H9 (cell line): Measurements from ENCODE around the gene ZNF775. TPM values are rescaled to one million over a fixed set of nuclear protein-coding genes. Genes with fewer than 3 reads are reported as not detected.
A peak's percentile ranks its signal among the peaks of the same experiment; 100 is the strongest.

ENCODE experiments used
- DNase-seq: peaks from one replicate; pipeline ENCODE4 v3.0.0-alpha.2; 2017
- H2AFZ ChIP-seq: one replicate; pipeline ENCODE4 v1.6.1; 2013; ENCODE audit warnings: mild to moderate bottlenecking, low read length, control low read depth, moderate library complexity
- H2AK5ac ChIP-seq: 2 replicates; pipeline ENCODE4 v1.6.1; 2013; ENCODE audit warnings: low read length, control low read depth, mixed read lengths; ENCODE audit not compliant: insufficient read length
- H2BK120ac ChIP-seq: one replicate; pipeline ENCODE4 v1.6.1; 2013; ENCODE audit warnings: low read depth, mild to moderate bottlenecking, low read length, control low read depth, inconsistent platforms; ENCODE audit not compliant: poor library complexity, severe bottlenecking
- H2BK12ac ChIP-seq: 2 replicates; pipeline ENCODE4 v1.6.1; 2013; ENCODE audit warnings: low read length, control low read depth, mixed read lengths, low read depth; ENCODE audit not compliant: insufficient read length
- H2BK15ac ChIP-seq: 2 replicates; pipeline ENCODE4 v1.6.1; 2013; ENCODE audit warnings: low read depth, low read length, control low read depth
- H2BK20ac ChIP-seq: one replicate; pipeline ENCODE4 v1.6.1; 2013; ENCODE audit warnings: low read depth, mild to moderate bottlenecking, low read length, control low read depth, inconsistent platforms; ENCODE audit not compliant: poor library complexity, severe bottlenecking
- H2BK5ac ChIP-seq: 2 replicates; pipeline ENCODE4 v1.6.1; 2013; ENCODE audit warnings: low read length, control low read depth, mixed read lengths; ENCODE audit not compliant: insufficient read length
- H3K14ac ChIP-seq: 2 replicates; pipeline ENCODE4 v1.6.1; 2013; ENCODE audit warnings: low read length, control low read depth; ENCODE audit not compliant: insufficient read depth
- H3K18ac ChIP-seq: 2 replicates; pipeline ENCODE4 v1.6.1; 2013; ENCODE audit warnings: low read depth, mild to moderate bottlenecking, mixed read lengths, low read length, control low read depth; ENCODE audit not compliant: insufficient read length
- H3K23ac ChIP-seq: 2 replicates; pipeline ENCODE4 v1.6.1; 2013; ENCODE audit warnings: low read length, control low read depth, mixed read lengths, low read depth; ENCODE audit not compliant: insufficient read length
- H3K23me2 ChIP-seq: 2 replicates; pipeline ENCODE4 v1.6.1; 2013; ENCODE audit warnings: low read depth, mild to moderate bottlenecking, mixed read lengths, low read length, control low read depth; ENCODE audit not compliant: insufficient read length, poor library complexity, severe bottlenecking
- H3K27ac ChIP-seq: 2 replicates; pipeline ENCODE4 v1.5.1; 2013; ENCODE audit warnings: low read length, control low read depth, mixed read lengths, low read depth; ENCODE audit not compliant: insufficient read length
- H3K27me3 ChIP-seq: 2 replicates; pipeline ENCODE4 v1.6.1; 2013; ENCODE audit warnings: low read length, control low read depth, inconsistent platforms; ENCODE audit not compliant: insufficient read depth
- H3K4ac ChIP-seq: 2 replicates; pipeline ENCODE4 v1.6.1; 2013; ENCODE audit warnings: low read depth, mild to moderate bottlenecking, control low read depth, inconsistent platforms, low read length, moderate library complexity
- H3K4me1 ChIP-seq: 2 replicates; pipeline ENCODE4 v1.6.1; 2013; ENCODE audit warnings: low read length, control low read depth, inconsistent platforms; ENCODE audit not compliant: insufficient read depth
- H3K4me2 ChIP-seq: 2 replicates; pipeline ENCODE4 v1.6.1; 2013; ENCODE audit warnings: low read length, control low read depth, mixed read lengths; ENCODE audit not compliant: insufficient read length, insufficient read depth
- H3K56ac ChIP-seq: 2 replicates; pipeline ENCODE4 v1.6.1; 2013; ENCODE audit warnings: low read depth, mild to moderate bottlenecking, mixed read lengths, low read length, control low read depth; ENCODE audit not compliant: insufficient read length
- H3K79me1 ChIP-seq: 2 replicates; pipeline ENCODE4 v1.6.1; 2013; ENCODE audit warnings: low read depth, mild to moderate bottlenecking, moderate library complexity, low read length, control low read depth, inconsistent platforms; ENCODE audit not compliant: insufficient read depth, poor library complexity, severe bottlenecking
- H3K79me2 ChIP-seq: 2 replicates; pipeline ENCODE4 v1.6.1; 2013; ENCODE audit warnings: low read length, control low read depth, inconsistent platforms; ENCODE audit not compliant: insufficient read depth
- H3K9ac ChIP-seq: 2 replicates; pipeline ENCODE4 v1.6.1; 2013; ENCODE audit warnings: low read length, control low read depth, mixed read lengths; ENCODE audit not compliant: insufficient read length; ENCODE audit errors: extremely low read depth
- H3K9me3 ChIP-seq: one replicate; pipeline ENCODE4 v1.6.1; 2013; ENCODE audit warnings: low read depth, low read length, inconsistent platforms; ENCODE audit not compliant: control insufficient read depth
- H3T11ph ChIP-seq: one replicate; pipeline ENCODE4 v1.6.1; 2013; ENCODE audit warnings: mild to moderate bottlenecking, low read length, control low read depth, inconsistent platforms
- H4K20me1 ChIP-seq: one replicate; pipeline ENCODE4 v1.6.1; 2013; ENCODE audit not compliant: control insufficient read depth, insufficient read length, insufficient read depth
- H4K5ac ChIP-seq: 2 replicates; pipeline ENCODE4 v1.6.1; 2013; ENCODE audit warnings: low read depth, mild to moderate bottlenecking, mixed read lengths, low read length, control low read depth; ENCODE audit not compliant: insufficient read length
- H4K8ac ChIP-seq: replicated peaks from 2 replicates; pipeline ENCODE4 v1.6.1; 2013; ENCODE audit warnings: low read length, control low read depth, mixed read lengths, low read depth; ENCODE audit not compliant: insufficient read length
- H4K91ac ChIP-seq: 2 replicates; pipeline ENCODE4 v1.6.1; 2013; ENCODE audit warnings: low read depth, mild to moderate bottlenecking, moderate library complexity, mixed read lengths, low read length, control low read depth; ENCODE audit not compliant: insufficient read length
- H3K27ac Mint-ChIP-seq, 3 experiments: 2 replicates in 2 of 3; 3 replicates in 1 of 3; pipeline ENCODE4 v1.8.0; 2020 to 2021; ENCODE audit warnings: mixed read lengths in 3 of 3, mild to moderate bottlenecking in 1 of 3, moderate library complexity in 1 of 3
- H3K27me3 Mint-ChIP-seq: 2 replicates; pipeline ENCODE4 v1.8.0; 2021; ENCODE audit warnings: low read depth, mild to moderate bottlenecking, moderate library complexity, mixed read lengths
- H3K36me3 Mint-ChIP-seq, 3 experiments: 2 replicates in 2 of 3; 3 replicates in 1 of 3; pipeline ENCODE4 v1.8.0; 2020 to 2021; ENCODE audit warnings: low read depth in 3 of 3, mixed read lengths in 3 of 3; ENCODE audit not compliant: insufficient read depth in 1 of 3
- H3K4me1 Mint-ChIP-seq, 2 experiments: 2 replicates each; pipeline ENCODE4 v1.8.0; 2020; ENCODE audit warnings: mixed read lengths in 2 of 2
- H3K4me3 Mint-ChIP-seq, 2 experiments: 2 replicates in 1 of 2; 3 replicates in 1 of 2; pipeline ENCODE4 v1.8.0; 2020 to 2021; ENCODE audit warnings: mild to moderate bottlenecking in 2 of 2, mixed read lengths in 2 of 2, moderate library complexity in 1 of 2
- H3K9me3 Mint-ChIP-seq, 2 experiments: 2 replicates in 1 of 2; 3 replicates in 1 of 2; pipeline ENCODE4 v1.8.0; 2020; ENCODE audit warnings: mild to moderate bottlenecking in 2 of 2, mixed read lengths in 2 of 2, moderate library complexity in 1 of 2
- WGBS: extraction: QIAGEN DNeasy Blood & Tissue Kit; methylation state at CpG from one replicate; pipeline ENCODE4 v1.1.7; 2013; ENCODE audit warnings: missing lambda C conversion rate, low lambda C conversion rate, mixed read lengths; ENCODE audit not compliant: insufficient read length; ENCODE audit errors: extremely low coverage; 5-methylcytosine and 5-hydroxymethylcytosine counted together
- total RNA-seq: library from RNA; stranded (reverse); gene quantifications from 2 replicates; pipeline ENCODE4 v1.2.1, GENCODE V29; 2021
- TF ChIP-seq, protein P1 (sequence below): fragments of 200-600 bp; sonication (generic); conservative IDR thresholded peaks from 3 replicates; pipeline ENCODE4 v1.8.0; 2021; ENCODE audit warnings: antibody characterized with exemption, mild to moderate bottlenecking

ZNF775 gene
- total RNA-seq, 1 experiment from 2014 or later: 10.5 TPM

DNA sequence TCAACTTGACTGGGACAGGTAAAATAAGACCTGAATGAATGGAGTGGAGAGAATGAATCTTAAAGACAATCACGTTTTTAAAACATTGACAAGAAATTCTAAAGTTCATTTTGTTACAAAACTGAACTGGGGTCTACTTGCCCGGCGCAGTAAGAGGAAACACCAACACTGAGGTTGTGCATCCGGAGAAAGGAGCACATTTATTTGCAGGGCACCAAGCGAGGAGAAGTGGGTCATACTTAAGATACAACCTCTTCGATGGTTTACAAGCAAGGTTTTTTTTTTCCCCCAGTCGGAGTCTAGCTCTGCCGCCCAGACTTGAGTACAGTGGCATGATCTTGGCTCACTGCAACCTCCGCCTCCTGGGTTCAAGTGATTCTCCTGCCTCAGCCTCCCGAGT, 13.9 kb upstream of the ZNF775 start:
- TF ChIP-seq, protein P1, sequence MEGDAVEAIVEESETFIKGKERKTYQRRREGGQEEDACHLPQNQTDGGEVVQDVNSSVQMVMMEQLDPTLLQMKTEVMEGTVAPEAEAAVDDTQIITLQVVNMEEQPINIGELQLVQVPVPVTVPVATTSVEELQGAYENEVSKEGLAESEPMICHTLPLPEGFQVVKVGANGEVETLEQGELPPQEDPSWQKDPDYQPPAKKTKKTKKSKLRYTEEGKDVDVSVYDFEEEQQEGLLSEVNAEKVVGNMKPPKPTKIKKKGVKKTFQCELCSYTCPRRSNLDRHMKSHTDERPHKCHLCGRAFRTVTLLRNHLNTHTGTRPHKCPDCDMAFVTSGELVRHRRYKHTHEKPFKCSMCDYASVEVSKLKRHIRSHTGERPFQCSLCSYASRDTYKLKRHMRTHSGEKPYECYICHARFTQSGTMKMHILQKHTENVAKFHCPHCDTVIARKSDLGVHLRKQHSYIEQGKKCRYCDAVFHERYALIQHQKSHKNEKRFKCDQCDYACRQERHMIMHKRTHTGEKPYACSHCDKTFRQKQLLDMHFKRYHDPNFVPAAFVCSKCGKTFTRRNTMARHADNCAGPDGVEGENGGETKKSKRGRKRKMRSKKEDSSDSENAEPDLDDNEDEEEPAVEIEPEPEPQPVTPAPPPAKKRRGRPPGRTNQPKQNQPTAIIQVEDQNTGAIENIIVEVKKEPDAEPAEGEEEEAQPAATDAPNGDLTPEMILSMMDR: no peak
- H3K9me3 ChIP-seq: no peaks in the 10 kb centered on the region

More for the DNA sequence above, 13.9 kb upstream of the ZNF775 start:
- Histone ChIP-seq H3K27me3 (no peaks in the 10 kb centered on the region), H2AK5ac (no peak overlapping the region), H3K18ac (no peak overlapping the region), H3K79me2 (peaks cover 8% of the 10 kb centered on the region; the same call in 1 of the 2 replicates), H2AFZ (no peak overlapping the region), H2BK120ac (no peak overlapping the region), H3K4ac (no peak overlapping the region), H2BK12ac (no peak overlapping the region), H3T11ph (no peak overlapping the region), H3K9ac (no peak overlapping the region), H2BK20ac (no peak overlapping the region), H4K91ac (no peak overlapping the region), H2BK15ac (no peak overlapping the region), H3K56ac (no peak overlapping the region), H3K4me1 (0 out of 2 replicates have a peak, but pooled peaks cover 3% of the 10 kb centered on the region), H4K5ac (no peak overlapping the region), H3K23me2 (peaks cover 15% of the 10 kb centered on the region), H3K27ac (no peak overlapping the region), H4K20me1 (no peaks in the 10 kb centered on the region), H2BK5ac (no peak overlapping the region), H3K79me1 (peaks cover 2% of the 10 kb centered on the region), H3K23ac (no peak overlapping the region), H3K4me2 (no peak overlapping the region), H3K14ac (no peak overlapping the region), H4K8ac (no peak overlapping the region)
- Mint-ChIP-seq H3K4me3 (no peak overlapping the region), H3K27me3 (peaks cover 1% of the 10 kb centered on the region), H3K27ac (peak overlapping the region in 1 of 3 experiments; percentile 10; a peak in 1 of 7 replicates), H3K9me3 (no peaks in the 10 kb centered on the region; a peak in 2 of 5 replicates), H3K36me3 (peaks cover 0 to 11% (median 5%) of the 10 kb centered on the region in 3 experiments; a peak in 4 of 7 replicates), H3K4me1 (peaks cover 50 to 53% of the 10 kb centered on the region in 2 experiments)
- no peak for DNase-seq
- no CpG with 5 or more reads among the region's 10 CpGs for WGBS
